IMR-90 (cell line): Measurements from ENCODE around the gene DNMT3A. TPM values are rescaled to one million over a fixed set of nuclear protein-coding genes. Genes with fewer than 3 reads are reported as not detected.
A peak's percentile ranks its signal among the peaks of the same experiment; 100 is the strongest.

ENCODE experiments used
- ATAC-seq: fragments of 200-7000 bp; cut with Tn5 transposase; 2 replicates; pipeline ENCODE4 v1.9.1; 2020; ENCODE audit warnings: low read depth, mild to moderate bottlenecking, moderate library complexity
- BruUV-seq: library from RNA; stranded (reverse); fragments of 400-500 nt; replicated peaks from 2 replicates; lab custom pipeline; 2021; lab: Mats Ljungman, UMichigan
- CTCF ChIA-PET: fragments of 300-600 bp; formaldehyde crosslinking; extraction: SDS; loops from one replicate; lab custom pipeline; 2021; ENCODE audit warnings: antibody characterized with exemption; lab: Yijun Ruan, JAX
- POLR2A ChIA-PET: fragments of 300-600 bp; sonication (Branson Sonifier 250); formaldehyde crosslinking; loops from one replicate; lab custom pipeline; 2022; ENCODE audit warnings: antibody characterized with exemption; ENCODE audit not compliant: unreplicated experiment; lab: Charles Lee
- DNase-seq: peaks from one replicate; pipeline ENCODE4 v3.0.0; 2013
- H2AFZ ChIP-seq: replicated peaks from 2 replicates; pipeline ENCODE3; 2013; ENCODE audit warnings: low read length, mild to moderate bottlenecking; ENCODE audit not compliant: poor library complexity
- H2AK5ac ChIP-seq: 2 replicates; pipeline ENCODE4 v1.6.1; 2013; ENCODE audit warnings: low read depth, low read length, inconsistent platforms
- H2AK9ac ChIP-seq: replicated peaks from 2 replicates; pipeline ENCODE3; 2013; ENCODE audit warnings: mild to moderate bottlenecking, low read depth, low read length, moderate library complexity; ENCODE audit not compliant: poor library complexity
- H2BK120ac ChIP-seq: 2 replicates; pipeline ENCODE4 v1.6.1; 2013; ENCODE audit warnings: low read depth, low read length, inconsistent platforms
- H2BK15ac ChIP-seq: 3 replicates; pipeline ENCODE4 v1.6.1; 2013; ENCODE audit warnings: low read depth, low read length, inconsistent platforms
- H2BK20ac ChIP-seq: 2 replicates; pipeline ENCODE4 v1.6.1; 2013; ENCODE audit warnings: low read depth, mild to moderate bottlenecking, inconsistent platforms, low read length, moderate library complexity
- H2BK5ac ChIP-seq: 2 replicates; pipeline ENCODE4 v1.6.1; 2013; ENCODE audit warnings: mild to moderate bottlenecking, low read depth, low read length, inconsistent platforms; ENCODE audit not compliant: poor library complexity, severe bottlenecking
- H3K14ac ChIP-seq: replicated peaks from 2 replicates; pipeline ENCODE4 v1.6.1; 2013; ENCODE audit warnings: low read depth, low read length, inconsistent platforms
- H3K18ac ChIP-seq: 2 replicates; pipeline ENCODE4 v1.6.1; 2013; ENCODE audit warnings: low read depth, low read length, control low read depth
- H3K23ac ChIP-seq: 2 replicates; pipeline ENCODE4 v1.6.1; 2013; ENCODE audit warnings: low read depth, low read length, inconsistent platforms
- H3K27ac ChIP-seq: 2 replicates; pipeline ENCODE4 v1.5.1; 2013; ENCODE audit warnings: mild to moderate bottlenecking, control low read depth, low read length; ENCODE audit not compliant: insufficient read depth
- H3K27me3 ChIP-seq: 2 replicates; pipeline ENCODE4 v1.6.1; 2013; ENCODE audit warnings: low read length; ENCODE audit not compliant: control insufficient read depth, insufficient read depth
- H3K36me3 ChIP-seq: 2 replicates; pipeline ENCODE4 v1.6.1; 2013; ENCODE audit warnings: low read length, mixed read lengths; ENCODE audit not compliant: control insufficient read depth, insufficient read depth
- H3K4ac ChIP-seq: 2 replicates; pipeline ENCODE4 v1.6.1; 2013; ENCODE audit warnings: low read depth, low read length, inconsistent platforms
- H3K4me1 ChIP-seq: 2 replicates; pipeline ENCODE4 v1.6.1; 2013; ENCODE audit warnings: low read length, mixed read lengths; ENCODE audit not compliant: control insufficient read depth, insufficient read depth
- H3K4me2 ChIP-seq: 2 replicates; pipeline ENCODE4 v1.6.1; 2013; ENCODE audit warnings: low read depth, mild to moderate bottlenecking, control low read depth, low read length, moderate library complexity
- H3K4me3 ChIP-seq: 2 replicates; pipeline ENCODE4 v1.5.1; 2013; ENCODE audit warnings: low read depth, mild to moderate bottlenecking, control low read depth, low read length, moderate library complexity; ENCODE audit not compliant: insufficient read depth
- H3K56ac ChIP-seq: 2 replicates; pipeline ENCODE4 v1.6.1; 2013; ENCODE audit warnings: low read length, inconsistent platforms; ENCODE audit not compliant: insufficient read depth; ENCODE audit errors: extremely low read depth
- H3K79me1 ChIP-seq, 2 experiments: 2 replicates each; pipeline ENCODE4 v1.6.1; 2013; ENCODE audit warnings: low read length in 2 of 2, inconsistent platforms in 1 of 2, low read depth in 1 of 2
- H3K9ac ChIP-seq: 2 replicates; pipeline ENCODE4 v1.6.1; 2013; ENCODE audit warnings: low read depth, low read length, control low read depth
- H3K9me1 ChIP-seq: 2 replicates; pipeline ENCODE4 v1.6.1; 2013; ENCODE audit warnings: low read length, inconsistent platforms; ENCODE audit not compliant: insufficient read depth
- H3K9me3 ChIP-seq: 2 replicates; pipeline ENCODE4 v1.6.1; 2013; ENCODE audit warnings: low read length; ENCODE audit not compliant: control insufficient read depth, insufficient read depth
- H4K20me1 ChIP-seq: 2 replicates; pipeline ENCODE4 v1.6.1; 2013; ENCODE audit warnings: low read length, inconsistent platforms; ENCODE audit not compliant: insufficient read depth
- H4K5ac ChIP-seq: 2 replicates; pipeline ENCODE4 v1.6.1; 2013; ENCODE audit warnings: mild to moderate bottlenecking, low read depth, low read length, control low read depth
- H4K8ac ChIP-seq, 2 experiments: 2 replicates each; pipeline ENCODE4 v1.6.1; 2013; ENCODE audit warnings: low read depth in 2 of 2, low read length in 2 of 2, control low read depth in 1 of 2, inconsistent platforms in 1 of 2
- H4K91ac ChIP-seq: 2 replicates; pipeline ENCODE4 v1.6.1; 2013; ENCODE audit warnings: low read depth, low read length, inconsistent platforms; ENCODE audit not compliant: insufficient read depth
- BHLHE40 ChIP-seq: fragments of 150-350 bp; IDR thresholded peaks from 2 replicates; pipeline ENCODE4 v1.6.1; 2016; ENCODE audit warnings: mild to moderate bottlenecking, low read depth, low read length
- CEBPB ChIP-seq: IDR thresholded peaks from 2 replicates; pipeline ENCODE4 v1.6.1; 2012; ENCODE audit warnings: low read depth, low read length, improper control_type of control experiment
- CHD1 ChIP-seq: IDR thresholded peaks from 2 replicates; pipeline ENCODE4 v1.6.1; 2012; ENCODE audit warnings: low read depth, low read length, improper control_type of control experiment
- FOS ChIP-seq: fragments of 150-350 bp; IDR thresholded peaks from 2 replicates; pipeline ENCODE4 v1.6.1; 2016; ENCODE audit warnings: low read depth, low read length
- MAFK ChIP-seq: IDR thresholded peaks from 2 replicates; pipeline ENCODE4 v1.6.1; 2012; ENCODE audit warnings: low read depth, low read length, improper control_type of control experiment
- MAZ ChIP-seq: IDR thresholded peaks from 2 replicates; pipeline ENCODE4 v1.6.1; 2012; ENCODE audit warnings: low read depth, mild to moderate bottlenecking, low read length, improper control_type of control experiment, moderate library complexity, borderline replicate concordance
- MXI1 ChIP-seq: IDR thresholded peaks from 2 replicates; pipeline ENCODE4 v1.6.1; 2012; ENCODE audit warnings: low read depth, mild to moderate bottlenecking, low read length, moderate library complexity, borderline replicate concordance
- NFE2L2 ChIP-seq: fragments of 150-350 bp; IDR thresholded peaks from 2 replicates; pipeline ENCODE4 v1.6.1; 2016; ENCODE audit warnings: low read depth, mild to moderate bottlenecking, low read length
- POLR2A ChIP-seq: IDR thresholded peaks from 2 replicates; pipeline ENCODE4 v1.6.1; 2012; ENCODE audit warnings: mild to moderate bottlenecking, low read depth, low read length
- RAD21 ChIP-seq: IDR thresholded peaks from 2 replicates; pipeline ENCODE4 v1.6.1; 2012; ENCODE audit warnings: low read length, improper control_type of control experiment
- RCOR1 ChIP-seq: IDR thresholded peaks from 2 replicates; pipeline ENCODE4 v1.6.1; 2012; ENCODE audit warnings: mild to moderate bottlenecking, low read length, improper control_type of control experiment; ENCODE audit not compliant: insufficient replicate concordance
- RFX5 ChIP-seq: IDR thresholded peaks from 2 replicates; pipeline ENCODE4 v1.8.0; 2012; ENCODE audit warnings: low read depth, mild to moderate bottlenecking, low read length, moderate library complexity
- SMC3 ChIP-seq: fragments of 150-350 bp; IDR thresholded peaks from 2 replicates; pipeline ENCODE4 v1.6.1; 2016; ENCODE audit warnings: low read depth, mild to moderate bottlenecking, antibody characterized with exemption, low read length, moderate library complexity
- USF2 ChIP-seq: fragments of 150-350 bp; IDR thresholded peaks from 2 replicates; pipeline ENCODE4 v1.6.1; 2017; ENCODE audit warnings: mild to moderate bottlenecking, antibody characterized with exemption, low read length, low read depth
- WGBS, 2 experiments: methylation state at CpG; one replicate each; pipeline versions ENCODE4 v1.1.5 to v1.1.7; 2013; ENCODE audit warnings: missing lambda C conversion rate in 2 of 2; ENCODE audit not compliant: insufficient read length in 1 of 2; ENCODE audit errors: extremely low coverage in 2 of 2; 5-methylcytosine and 5-hydroxymethylcytosine counted together
- dilution Hi-C: fragments of 300-500 bp; cut with HindIII; formaldehyde crosslinking; loops from one replicate; pipeline ENCODE4 v1.14.3; 2018; ENCODE audit warnings: low sequenced_read_pairs; ENCODE audit not compliant: unreplicated experiment
- in situ Hi-C: fragments of 300-500 bp; cut with MboI; formaldehyde crosslinking; loops from 3 replicates; pipeline ENCODE4 v1.14.3; 2019; ENCODE audit warnings: low sequenced_read_pairs, inconsistent platforms, mixed read lengths
- intact Hi-C: fragments of 100-400 bp; cut with micrococcal nuclease; formaldehyde crosslinking; loops from 2 replicates; pipeline ENCODE4 v1.10.0; 2022
- polyA plus RNA-seq, 3 experiments: library from polyadenylated mRNA; depleted of rRNA; stranded (reverse); fragments of >200 nt; gene quantifications; 2 replicates each; pipeline ENCODE4 v1.2.3, GENCODE V29; 2012; ENCODE audit warnings: low replicate concordance in 1 of 3
- total RNA-seq: library from RNA; depleted of rRNA; stranded (reverse); fragments of >200 nt; gene quantifications from 2 replicates; pipeline ENCODE4 v1.2.3, GENCODE V29; 2012
- TF ChIP-seq, protein P1 (sequence below): conservative IDR thresholded peaks from 2 replicates; pipeline ENCODE4 v1.5.1; 2012; ENCODE audit warnings: mild to moderate bottlenecking, low read depth, low read length, improper control_type of control experiment
- TF ChIP-seq, protein P2 (sequence below): fragments of 150-350 bp; IDR thresholded peaks from 2 replicates; pipeline ENCODE4 v1.6.1; 2016; ENCODE audit warnings: low read depth, mild to moderate bottlenecking, low read length, moderate library complexity, borderline replicate concordance

DNMT3A gene
- total and polyA plus RNA-seq, 2 of the 4 experiments (the other 2 are of a cell fraction) = 4.4 to 9.7 TPM

DNA sequence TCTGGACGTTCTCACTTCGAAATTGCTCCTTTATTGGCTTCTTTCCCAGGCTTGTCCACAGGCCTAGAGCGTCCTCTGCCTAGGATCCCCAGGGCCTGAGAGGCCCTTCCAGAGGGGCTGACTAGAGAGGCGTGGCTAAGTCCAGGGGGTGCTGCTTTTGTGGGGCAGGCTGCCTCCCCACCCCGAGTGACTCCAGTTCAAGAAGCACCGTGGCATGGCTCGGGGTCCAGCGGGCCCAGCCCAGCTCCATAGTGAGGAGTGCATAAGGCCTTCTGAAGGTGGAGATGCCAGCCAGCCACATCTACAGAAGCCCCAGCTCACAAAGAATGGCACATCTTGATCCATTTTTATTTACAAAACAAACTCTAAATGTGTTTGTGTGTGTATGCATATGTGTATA, 128.5 kb downstream of the DNMT3A start:
- POLR2A ChIA-PET = no interaction called here
- Histone ChIP-seq H4K5ac (no peak overlapping the region), H3K23ac (no peak overlapping the region), H4K20me1 (no peaks in the 10 kb centered on the region), H2BK15ac (no peak overlapping the region), H3K9ac (no peak overlapping the region), H2BK20ac (no peak overlapping the region), H3K27ac (no peak overlapping the region), H4K8ac (no peak overlapping the region), H3K79me1 (no peaks in the 10 kb centered on the region), H2BK120ac (no peak overlapping the region), H4K91ac (no peak overlapping the region), H3K9me3 (no peaks in the 10 kb centered on the region), H3K18ac (no peak overlapping the region), H2BK5ac (no peak overlapping the region), H3K27me3 (peaks cover 7% of the 10 kb centered on the region), H3K4me1 (no peaks in the 10 kb centered on the region), H2AFZ (peak overlapping the region; percentile 23), H3K4me2 (no peak overlapping the region), H3K4ac (no peak overlapping the region), H3K4me3 (no peak overlapping the region), H3K36me3 (no peaks in the 10 kb centered on the region), H2AK9ac (peak overlapping the region; percentile 24), H3K14ac (no peak overlapping the region), H3K56ac (no peak overlapping the region), H3K9me1 (no peaks in the 10 kb centered on the region), H2AK5ac (no peak overlapping the region)
- dilution Hi-C loops = no loop called here
- WGBS, 2 experiments = 100% methylated on average over 1 of the region's 8 CpGs; no CpG with 5 or more reads in 1 of the 2 experiments
- DNase-seq (no peak), ATAC-seq (no peak)
- BruUV-seq = no TSS peak
- CTCF ChIA-PET = no interaction called here
- in situ Hi-C loops = no loop called here
- TF ChIP-seq MAZ (no peak), POLR2A (no peak), FOS (no peak), MXI1 (no peak), RAD21 (no peak), NFE2L2 (no peak), CHD1 (no peak), CEBPB (no peak), RCOR1 (no peak), BHLHE40 (no peak), RFX5 (no peak), SMC3 (no peak), USF2 (no peak), MAFK (no peak)
- TF ChIP-seq, protein P1, sequence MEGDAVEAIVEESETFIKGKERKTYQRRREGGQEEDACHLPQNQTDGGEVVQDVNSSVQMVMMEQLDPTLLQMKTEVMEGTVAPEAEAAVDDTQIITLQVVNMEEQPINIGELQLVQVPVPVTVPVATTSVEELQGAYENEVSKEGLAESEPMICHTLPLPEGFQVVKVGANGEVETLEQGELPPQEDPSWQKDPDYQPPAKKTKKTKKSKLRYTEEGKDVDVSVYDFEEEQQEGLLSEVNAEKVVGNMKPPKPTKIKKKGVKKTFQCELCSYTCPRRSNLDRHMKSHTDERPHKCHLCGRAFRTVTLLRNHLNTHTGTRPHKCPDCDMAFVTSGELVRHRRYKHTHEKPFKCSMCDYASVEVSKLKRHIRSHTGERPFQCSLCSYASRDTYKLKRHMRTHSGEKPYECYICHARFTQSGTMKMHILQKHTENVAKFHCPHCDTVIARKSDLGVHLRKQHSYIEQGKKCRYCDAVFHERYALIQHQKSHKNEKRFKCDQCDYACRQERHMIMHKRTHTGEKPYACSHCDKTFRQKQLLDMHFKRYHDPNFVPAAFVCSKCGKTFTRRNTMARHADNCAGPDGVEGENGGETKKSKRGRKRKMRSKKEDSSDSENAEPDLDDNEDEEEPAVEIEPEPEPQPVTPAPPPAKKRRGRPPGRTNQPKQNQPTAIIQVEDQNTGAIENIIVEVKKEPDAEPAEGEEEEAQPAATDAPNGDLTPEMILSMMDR = no peak
- TF ChIP-seq, protein P2, sequence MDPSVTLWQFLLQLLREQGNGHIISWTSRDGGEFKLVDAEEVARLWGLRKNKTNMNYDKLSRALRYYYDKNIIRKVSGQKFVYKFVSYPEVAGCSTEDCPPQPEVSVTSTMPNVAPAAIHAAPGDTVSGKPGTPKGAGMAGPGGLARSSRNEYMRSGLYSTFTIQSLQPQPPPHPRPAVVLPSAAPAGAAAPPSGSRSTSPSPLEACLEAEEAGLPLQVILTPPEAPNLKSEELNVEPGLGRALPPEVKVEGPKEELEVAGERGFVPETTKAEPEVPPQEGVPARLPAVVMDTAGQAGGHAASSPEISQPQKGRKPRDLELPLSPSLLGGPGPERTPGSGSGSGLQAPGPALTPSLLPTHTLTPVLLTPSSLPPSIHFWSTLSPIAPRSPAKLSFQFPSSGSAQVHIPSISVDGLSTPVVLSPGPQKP = no peak
- intact Hi-C loops = no loop called here
